Measurements from ENCODE around the gene SLC35G2. TPM values are rescaled to one million over a fixed set of nuclear protein-coding genes. Genes with fewer than 3 reads are reported as not detected.

Gene SLC35G2
- total and polyA plus RNA-seq, 2 of the 4 experiments (the other 2 are of a cell fraction), result 6.6 to 7.0 TPM

DNA sequence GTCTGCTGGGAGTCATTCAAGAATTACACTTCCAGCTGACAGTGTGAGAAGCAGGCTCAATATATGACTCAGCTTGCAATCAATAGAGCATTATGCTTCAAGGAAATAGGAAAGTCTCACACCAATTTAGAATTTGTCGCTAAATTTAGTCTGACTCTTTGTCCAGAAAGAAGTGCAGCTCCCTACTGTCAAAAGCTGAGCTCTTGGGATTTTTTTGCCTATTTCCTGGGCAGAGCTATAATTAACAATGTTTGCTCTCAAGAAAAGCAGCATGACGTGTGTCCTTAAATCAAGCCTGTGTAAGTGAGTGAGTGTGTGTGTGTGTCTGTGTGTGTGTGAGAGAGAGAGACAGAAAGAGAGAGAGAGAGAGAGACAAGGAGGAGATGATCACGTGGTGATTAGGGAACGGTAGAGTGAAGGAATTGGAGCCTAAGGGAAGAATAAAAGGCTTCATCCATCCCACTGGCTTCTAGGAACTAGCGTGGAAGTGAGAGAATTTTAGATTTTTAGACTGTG lies 16.4 kb upstream of the SLC35G2 start:
- DNase-seq (peak; percentile 16), ATAC-seq (ENCODE audit: low read depth) (peak; percentile 37; the same call in 1 of the 2 replicates)
- no TSS peak for BruUV-seq (replicated peaks)
- Histone ChIP-seq H3K23ac (ENCODE audit: low read depth, low read length) (no peak overlapping the region), H3K36me3 (ENCODE audit: control insufficient read depth, insufficient read depth, low read length) (no peaks in the 10 kb centered on the region), H3K56ac (ENCODE audit: extremely low read depth, insufficient read depth, low read length) (no peak overlapping the region), H2BK20ac (ENCODE audit: low read depth, low read length) (no peak overlapping the region), H4K91ac (ENCODE audit: insufficient read depth, low read depth, low read length) (no peak overlapping the region), H2AK5ac (ENCODE audit: low read depth, low read length) (no peak overlapping the region), H3K9me3 (ENCODE audit: control insufficient read depth, insufficient read depth, low read length) (no peaks in the 10 kb centered on the region), H3K9ac (ENCODE audit: low read depth, low read length) (no peak overlapping the region), H4K5ac (ENCODE audit: low read depth, low read length) (no peak overlapping the region), H2BK120ac (ENCODE audit: low read depth, low read length) (no peak overlapping the region; the same call in 1 of the 2 replicates), H4K8ac (ENCODE audit: low read depth in 2 of 2, low read length in 2 of 2) (no peak overlapping the region), H3K14ac (replicated peaks; ENCODE audit: low read depth, low read length) (no peak overlapping the region), H3K79me1 (ENCODE audit: low read depth in 1 of 2, low read length in 2 of 2) (no peaks in the 10 kb centered on the region), H3K27me3 (ENCODE audit: control insufficient read depth, insufficient read depth, low read length) (no peaks in the 10 kb centered on the region), H2BK5ac (ENCODE audit: low read depth, low read length, poor library complexity, severe bottlenecking) (no peak overlapping the region), H3K18ac (ENCODE audit: low read depth, low read length) (peak overlapping the region; percentile 24; the same call in 1 of the 2 replicates), H4K20me1 (ENCODE audit: insufficient read depth, low read length) (no peaks in the 10 kb centered on the region), H2AK9ac (replicated peaks; ENCODE audit: low read depth, low read length, poor library complexity) (no peak overlapping the region), H3K4me1 (ENCODE audit: control insufficient read depth, insufficient read depth, low read length) (no peaks in the 10 kb centered on the region), H3K27ac (ENCODE audit: insufficient read depth, low read length) (no peak overlapping the region), H2AFZ (replicated peaks; ENCODE audit: low read length, poor library complexity) (peak overlapping the region; percentile 40), H3K4me2 (ENCODE audit: low read depth, low read length) (no peak overlapping the region), H2BK15ac (ENCODE audit: low read depth, low read length) (no peak overlapping the region), H3K4ac (ENCODE audit: low read depth, low read length) (no peak overlapping the region), H3K4me3 (ENCODE audit: insufficient read depth, low read depth, low read length) (no peak overlapping the region), H3K9me1 (ENCODE audit: insufficient read depth, low read length) (no peaks in the 10 kb centered on the region)
- in situ Hi-C loops (cut with MboI; ENCODE audit: low sequenced_read_pairs), result no loop called here
- ChIA-PET CTCF (interaction anchor here (1.0 kb wide), 1 partner anchor 13 kb away, joined by 4 read pairs; no protein-coding TSS in a partner anchor), POLR2A (ENCODE audit: unreplicated experiment) (no interaction called here)
- intact Hi-C loops (cut with micrococcal nuclease), result no loop called here
- TF ChIP-seq CHD1 (IDR thresholded peaks at IDR 0.05; ENCODE audit: low read depth, low read length), result no peak
- no peak for TF ChIP-seq POLR2A (IDR thresholded peaks at IDR 0.05; ENCODE audit: low read depth, low read length)
- TF ChIP-seq, protein P1, sequence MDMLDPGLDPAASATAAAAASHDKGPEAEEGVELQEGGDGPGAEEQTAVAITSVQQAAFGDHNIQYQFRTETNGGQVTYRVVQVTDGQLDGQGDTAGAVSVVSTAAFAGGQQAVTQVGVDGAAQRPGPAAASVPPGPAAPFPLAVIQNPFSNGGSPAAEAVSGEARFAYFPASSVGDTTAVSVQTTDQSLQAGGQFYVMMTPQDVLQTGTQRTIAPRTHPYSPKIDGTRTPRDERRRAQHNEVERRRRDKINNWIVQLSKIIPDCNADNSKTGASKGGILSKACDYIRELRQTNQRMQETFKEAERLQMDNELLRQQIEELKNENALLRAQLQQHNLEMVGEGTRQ (IDR thresholded peaks at IDR 0.05; ENCODE audit: low read depth, low read length), result peak; percentile 43; the same call in 1 of the 2 replicates
- no peak for TF ChIP-seq MXI1 (IDR thresholded peaks at IDR 0.05; ENCODE audit: borderline replicate concordance, low read depth, low read length)
- WGBS, 2 experiments (ENCODE audit: extremely low coverage in 2 of 2, insufficient read length in 1 of 2), result no CpG with 5 or more reads among the region's 5 CpGs
- dilution Hi-C loops (cut with HindIII; ENCODE audit: low sequenced_read_pairs, unreplicated experiment), result no loop called here

Data from IMR-90 (cell line).